DMS79 treated with DMSO at 0.1 percent for 48 hours (cell line): ENCODE measurements around the gene BMI1.
"Not testable (repeated sequence)": the region's sequence is repeated elsewhere in the genome, so short reads cannot be mapped to it uniquely, and the experiment has no call there.

Experiments used
- DNase-seq: peaks from one replicate; lab custom pipeline; 2025; lab: John Stamatoyannopoulos, UW

BMI1 gene

DNA sequence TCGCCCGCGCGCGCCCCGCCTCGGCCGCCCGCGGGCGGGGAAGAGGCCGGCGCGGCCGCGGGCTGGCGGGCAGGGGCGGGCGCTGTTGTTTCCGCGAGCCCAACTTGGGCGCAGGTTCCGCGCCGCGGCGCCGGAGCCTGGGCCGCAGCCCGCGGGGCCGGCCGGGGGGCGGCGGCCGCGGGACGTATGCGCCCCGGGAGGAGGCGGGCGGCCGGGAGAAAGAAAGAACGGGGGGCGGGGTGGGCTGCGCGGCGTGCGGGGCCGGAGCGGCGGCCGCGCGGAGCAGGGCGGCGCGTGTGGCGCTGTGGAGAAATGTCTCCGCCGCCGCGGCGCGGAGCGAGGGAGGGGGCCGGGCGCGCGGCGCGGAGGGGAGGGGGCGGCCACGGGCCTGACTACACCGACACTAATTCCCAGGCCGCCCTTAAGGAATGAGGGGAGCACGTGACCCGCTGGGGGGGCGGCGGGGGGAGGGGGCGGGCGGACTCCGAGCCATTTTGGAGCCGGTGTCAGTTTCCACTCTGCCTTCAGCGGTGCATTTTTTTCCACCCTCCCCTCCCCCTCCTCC is at the start of gene BMI1:
BMI1 (plus strand) TSS at position 509 of the 565 bp plus-strand sequence. CDS start 5,351 bp downstream, outside the sequence.
- DNase-seq, result peak; percentile 39

DNA sequence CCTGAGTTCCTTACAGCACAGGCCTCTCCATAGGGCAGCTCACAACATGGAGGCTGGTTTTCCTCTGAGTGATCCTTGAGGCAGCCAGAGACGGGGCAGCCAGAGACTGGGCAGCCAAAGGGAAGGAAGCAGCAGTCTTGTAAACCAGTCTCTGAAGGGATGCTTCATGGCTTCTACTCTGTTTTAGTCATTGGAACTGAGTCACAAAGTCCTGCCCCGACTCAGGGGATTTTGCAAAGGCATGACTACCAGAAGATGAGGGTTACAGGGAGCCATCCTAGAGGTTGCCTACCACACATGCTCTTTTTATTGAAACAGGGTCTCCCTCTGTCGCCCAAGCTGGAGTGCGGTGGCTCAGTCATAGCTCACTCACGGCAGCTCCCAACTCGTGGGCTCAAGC is 49.1 kb upstream of the BMI1 start:
- no peak for DNase-seq

DNA sequence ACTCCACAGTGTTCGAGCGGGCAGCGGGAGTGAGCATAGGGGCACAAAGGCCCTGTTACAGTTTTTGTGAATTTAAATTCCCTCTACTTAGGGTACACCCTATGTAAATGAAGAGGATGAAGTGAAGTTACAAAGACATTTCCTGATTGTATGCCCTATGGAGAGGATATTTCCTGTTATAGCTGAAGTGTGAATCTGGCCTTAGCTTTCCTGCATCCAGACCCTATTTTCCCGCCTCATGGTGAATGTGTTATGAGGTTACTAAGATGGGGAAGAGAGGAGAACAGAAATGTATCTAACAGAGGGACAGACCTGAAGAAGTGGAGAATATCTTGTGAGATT is 42.5 kb upstream of the BMI1 start:
- no peak for DNase-seq

DNA sequence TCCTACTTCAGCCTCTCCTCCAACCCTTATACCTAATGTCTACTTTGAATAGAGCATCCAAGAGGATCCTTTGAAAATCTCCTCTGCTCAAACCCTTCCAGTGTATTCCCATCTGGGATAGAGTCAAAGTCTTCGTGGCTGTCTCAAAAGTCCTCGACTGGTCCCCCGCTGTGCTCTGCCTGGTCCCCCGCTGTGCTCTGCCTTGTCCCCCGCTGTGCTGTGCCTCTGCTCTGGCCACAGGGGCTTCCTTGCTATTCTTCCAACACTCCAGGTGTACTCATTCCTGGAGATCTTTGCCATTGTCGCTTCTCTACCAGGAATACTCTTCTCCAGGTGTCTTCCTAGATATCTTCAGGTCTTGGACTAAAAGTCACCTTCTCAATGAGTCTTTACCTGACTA is 40.8 kb upstream of the BMI1 start:
- DNase-seq, result no peak

DNA sequence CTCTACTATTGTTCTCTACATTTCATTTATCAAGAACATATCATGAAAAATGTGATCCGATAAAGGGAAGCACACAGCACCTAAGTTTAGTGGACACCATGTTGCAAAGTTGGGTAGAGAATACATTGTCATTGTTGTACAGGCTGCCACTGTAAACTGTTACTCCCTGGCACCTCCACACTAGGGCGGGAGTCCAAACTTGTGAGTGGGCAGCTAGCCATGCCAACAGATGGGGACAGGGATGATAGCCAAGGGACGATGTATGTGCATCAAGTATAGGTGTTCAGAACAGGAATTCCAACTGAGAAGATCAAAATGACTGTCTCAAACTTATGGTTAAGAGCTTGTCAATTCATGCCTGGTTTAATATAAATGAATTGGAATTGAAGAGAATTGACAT is 35.8 kb upstream of the BMI1 start:
- DNase-seq, result no peak

DNA sequence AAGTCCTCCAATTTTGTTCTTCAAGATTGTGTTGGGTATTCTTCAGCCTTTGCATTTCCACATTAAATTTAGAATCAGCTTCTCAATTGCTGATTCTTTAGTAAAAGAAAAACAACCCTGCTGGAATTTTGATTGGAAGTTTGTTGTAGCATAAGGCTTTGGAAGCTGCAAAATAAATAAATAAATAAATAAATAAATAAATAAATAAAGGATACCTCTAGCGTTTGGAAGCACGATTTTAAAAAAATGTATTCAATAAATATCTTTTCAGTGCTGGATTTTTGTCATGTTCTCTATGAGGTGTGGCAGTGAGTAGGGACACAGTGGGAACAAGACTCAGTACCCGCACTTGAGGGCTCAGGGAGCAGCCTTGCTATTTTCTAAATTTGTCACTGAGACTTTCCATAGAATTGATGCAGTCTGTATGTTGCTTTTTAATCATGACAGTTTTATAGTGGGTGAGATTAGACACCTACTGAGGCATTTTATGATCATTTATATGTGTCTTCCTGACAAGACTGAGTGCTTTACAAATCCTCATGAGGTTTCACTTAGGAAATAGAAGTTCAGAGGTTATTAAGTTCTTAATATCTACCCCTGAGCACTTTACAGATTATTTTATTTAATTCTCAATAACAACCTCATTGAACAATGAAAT is 27.0 kb upstream of the BMI1 start:
- no peak for DNase-seq

DNA sequence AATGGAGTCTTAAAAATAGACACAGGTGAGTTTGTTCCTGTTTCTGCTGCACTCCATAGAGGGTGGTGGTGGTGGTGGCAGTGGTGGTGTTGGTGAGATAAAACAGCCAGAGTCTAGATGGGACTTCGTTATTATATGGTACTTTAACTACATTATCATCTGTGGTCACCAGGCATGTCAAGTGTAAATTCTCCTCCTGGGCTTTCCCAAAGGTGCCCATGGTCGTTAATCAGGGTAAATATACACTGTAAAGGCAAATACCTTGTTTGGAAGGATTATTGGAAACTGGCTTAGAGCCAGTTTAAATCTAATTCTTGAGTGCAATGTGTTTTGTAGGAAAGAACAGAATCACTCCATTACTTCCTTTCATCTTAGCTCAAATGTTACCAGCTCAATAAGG is 26.2 kb upstream of the BMI1 start:
- DNase-seq, result peak; percentile 9

DNA sequence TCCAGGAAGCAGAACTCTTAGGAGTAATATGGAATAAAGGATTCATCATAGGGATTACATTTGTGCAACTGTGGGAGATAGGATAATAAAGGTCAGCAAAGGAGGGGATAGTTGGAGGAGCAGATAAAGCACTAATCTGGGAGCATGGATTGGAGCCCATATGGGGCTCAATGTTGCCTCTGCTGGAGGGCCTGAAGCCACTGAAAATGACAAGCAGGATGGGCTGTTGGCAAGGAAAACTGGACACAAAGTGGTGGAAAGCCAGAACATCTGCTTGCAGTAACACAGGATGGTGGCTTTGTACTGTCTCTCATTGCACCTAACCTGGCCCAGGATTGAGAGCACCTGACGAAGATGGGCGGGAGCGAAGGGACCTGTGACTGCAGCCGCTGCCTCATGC is 19.7 kb upstream of the BMI1 start:
- DNase-seq, result no peak

DNA sequence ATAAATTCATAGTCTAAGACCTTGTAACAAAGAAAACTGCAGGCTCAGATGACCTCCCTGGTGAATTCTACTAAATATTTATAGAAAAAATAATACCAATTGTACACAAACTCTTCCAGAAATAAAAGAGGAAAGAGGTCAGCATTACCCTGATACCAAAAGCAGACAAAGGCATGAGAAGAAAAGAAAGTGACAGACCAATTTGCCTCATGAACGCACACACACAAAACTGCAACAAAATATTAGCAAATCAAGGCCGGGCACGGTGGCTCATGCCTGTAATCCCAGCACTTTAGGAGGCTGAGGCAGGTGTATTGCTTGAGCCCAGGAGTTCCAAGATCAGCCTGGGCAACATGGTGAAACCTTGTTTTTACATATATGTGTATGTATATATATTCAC is 17.4 kb upstream of the BMI1 start:
- DNase-seq, result no peak

DNA sequence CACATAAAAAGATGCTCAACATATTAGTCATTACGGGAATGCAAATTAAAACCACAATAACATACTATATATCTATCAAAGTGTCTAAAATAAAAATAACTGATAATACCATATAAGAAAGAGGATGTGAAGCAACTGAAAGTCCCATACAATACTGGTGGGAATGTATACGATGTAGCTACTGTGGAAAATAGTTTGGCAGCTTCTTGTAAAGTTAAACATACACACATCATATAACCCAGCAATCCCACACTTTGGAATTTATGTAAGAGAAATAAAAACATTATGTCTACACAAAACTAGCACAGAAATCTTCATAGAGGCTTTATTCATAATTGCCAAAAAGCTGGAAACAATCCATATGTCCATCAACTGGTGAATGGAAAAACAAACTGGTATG is 15.2 kb upstream of the BMI1 start:
- DNase-seq, result no peak

DNA sequence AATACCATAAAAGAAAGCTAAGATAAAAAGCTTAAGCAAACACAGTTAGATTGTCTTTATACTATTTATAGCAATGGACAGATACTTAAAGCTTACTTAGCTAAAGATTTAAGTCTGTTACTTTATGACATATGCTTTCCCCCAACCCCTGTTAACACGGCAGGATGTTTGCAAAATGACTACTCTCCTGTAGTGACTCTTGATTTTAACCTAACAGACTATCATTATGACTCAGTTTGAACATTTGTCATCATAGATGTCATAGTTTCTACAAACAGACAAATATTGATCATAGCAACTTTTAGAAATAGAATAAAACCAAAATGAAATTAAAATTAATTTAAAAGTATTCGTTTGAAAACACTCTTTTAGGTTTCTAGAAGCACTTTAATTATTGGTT is 12.5 kb upstream of the BMI1 start:
- no peak for DNase-seq

DNA sequence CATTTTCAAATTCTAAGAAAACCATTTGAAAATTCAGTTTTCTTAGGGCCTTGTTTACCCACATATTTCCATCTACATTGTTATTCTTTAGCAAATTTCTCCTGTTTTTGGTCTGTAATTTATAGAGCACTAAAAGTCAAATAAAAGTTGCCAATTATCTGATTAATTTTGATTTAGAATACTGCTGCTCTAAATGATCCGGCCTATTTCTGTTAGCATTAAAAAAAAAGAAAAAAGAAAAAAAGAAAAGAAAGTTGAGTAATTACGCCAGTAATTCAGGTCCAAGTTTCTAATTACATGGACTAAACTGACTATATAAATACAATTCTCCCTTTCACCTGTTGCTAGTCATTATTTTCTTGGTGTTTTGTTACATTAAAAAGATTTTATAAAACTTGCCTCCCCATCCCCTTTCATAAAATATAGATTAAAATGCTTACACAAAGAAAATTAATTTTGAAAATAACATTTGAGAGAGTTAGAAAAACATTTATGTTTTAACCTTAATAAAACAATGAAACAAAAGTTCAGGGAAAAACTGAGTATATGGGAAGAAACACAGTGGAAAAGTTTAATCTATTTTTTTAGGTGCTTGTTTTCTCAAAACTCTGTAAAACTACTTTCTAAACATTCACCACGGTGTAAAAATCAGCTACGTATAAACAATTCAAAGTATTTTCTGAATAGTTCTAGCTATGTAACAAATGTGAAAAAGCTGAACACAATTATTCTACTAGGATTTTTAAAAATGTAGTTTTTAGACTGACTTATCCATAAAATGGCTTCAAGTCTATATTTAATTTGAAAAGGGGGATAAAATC is 11.5 kb upstream of the BMI1 start:
- no peak for DNase-seq

DNA sequence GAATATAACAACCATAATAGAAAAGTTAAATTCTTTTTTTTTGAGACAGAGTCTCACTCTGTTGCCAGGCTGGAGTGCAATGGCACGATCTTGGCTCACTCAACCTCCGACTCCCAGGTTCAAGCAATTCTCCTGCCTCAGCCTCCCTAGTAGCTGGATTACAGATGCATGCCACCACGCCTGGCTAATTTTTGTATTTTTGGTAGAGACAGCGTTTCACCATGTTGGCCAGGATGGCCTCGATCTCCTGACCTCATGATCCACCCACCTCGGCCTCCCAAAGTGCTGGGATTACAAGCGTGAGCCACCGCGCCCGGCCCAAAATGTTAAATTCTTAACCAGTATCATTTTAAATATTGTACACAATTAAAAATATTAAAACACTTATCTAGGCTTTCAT is 10.9 kb upstream of the BMI1 start:
- not testable (repeated sequence) for DNase-seq

DNA sequence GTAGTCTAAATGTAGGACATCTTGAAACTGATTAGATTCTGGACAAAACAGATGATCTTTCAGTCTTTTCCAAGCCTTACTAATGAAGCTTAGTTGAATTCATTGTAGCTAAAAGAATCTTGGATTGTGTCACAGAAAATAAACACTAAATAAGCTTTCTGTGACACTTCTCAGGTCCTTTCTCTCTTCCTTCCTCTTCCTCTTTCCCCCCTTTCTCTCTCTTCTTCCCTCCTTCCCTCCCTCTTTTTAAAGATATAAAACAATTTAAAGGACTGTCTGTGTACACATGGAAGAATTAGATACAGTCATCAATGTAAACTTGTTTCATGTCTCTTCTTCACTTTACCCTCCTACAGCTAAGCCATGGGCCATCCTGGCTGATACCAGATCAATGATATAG is 10.0 kb upstream of the BMI1 start:
- DNase-seq, result no peak

DNA sequence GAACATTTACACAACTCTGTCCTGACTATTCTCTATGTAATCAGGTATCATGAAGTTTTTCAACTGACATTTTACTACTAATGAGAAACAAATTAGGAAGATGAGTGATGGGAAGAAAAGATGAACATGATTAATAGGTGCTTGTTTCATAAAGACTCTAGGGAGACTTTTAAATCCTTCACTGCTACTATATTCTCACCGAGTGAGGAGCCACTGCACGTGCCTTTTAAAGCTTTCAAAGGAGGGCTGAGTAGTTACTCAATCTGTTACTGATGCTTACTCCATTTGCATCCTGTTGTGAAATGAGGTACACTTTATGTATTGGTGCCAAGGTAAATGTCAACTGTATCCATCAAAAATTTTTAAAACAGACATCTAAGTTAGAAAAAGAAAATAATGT is 6.0 kb upstream of the BMI1 start:
- DNase-seq, result no peak

DNA sequence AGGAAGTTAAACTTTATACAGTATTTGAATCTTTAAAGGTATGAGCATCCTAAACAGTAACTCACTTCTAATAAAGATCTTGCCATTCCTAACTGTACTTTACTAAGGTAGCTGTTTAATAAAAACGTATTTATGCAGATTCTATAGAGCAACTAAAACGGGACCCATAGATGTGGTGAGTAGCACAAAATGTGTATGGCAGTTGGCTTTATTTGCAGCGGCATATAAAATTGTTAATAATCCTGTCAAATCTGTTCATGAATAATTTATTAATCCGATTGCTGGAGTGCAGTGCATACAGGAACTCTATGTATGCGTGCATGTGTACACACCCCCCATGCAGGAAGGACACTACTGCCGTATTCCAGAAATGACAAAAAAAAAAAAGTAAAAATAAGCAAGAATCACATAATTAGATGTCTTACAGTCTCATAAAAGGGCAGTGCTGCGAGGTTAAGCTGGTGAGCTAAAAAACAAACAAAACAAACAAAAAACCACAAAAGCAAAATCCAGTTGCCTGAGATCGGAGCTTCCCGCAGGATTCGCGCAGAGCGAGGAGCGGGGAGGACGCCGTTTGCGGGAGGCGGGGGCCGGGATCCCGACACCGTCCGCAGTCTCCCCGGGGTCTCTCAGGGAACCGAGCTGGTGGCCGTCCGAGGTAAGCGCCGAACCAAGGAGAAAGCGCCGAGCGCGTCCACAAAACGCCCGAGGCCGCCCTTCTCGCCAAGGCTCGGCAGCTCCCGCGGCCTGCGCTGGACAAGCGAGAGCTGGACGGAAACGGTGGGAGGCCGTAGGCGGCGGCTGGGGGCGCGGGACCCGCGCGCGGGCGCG is 5.2 kb upstream of the BMI1 start:
- no peak for DNase-seq

DNA sequence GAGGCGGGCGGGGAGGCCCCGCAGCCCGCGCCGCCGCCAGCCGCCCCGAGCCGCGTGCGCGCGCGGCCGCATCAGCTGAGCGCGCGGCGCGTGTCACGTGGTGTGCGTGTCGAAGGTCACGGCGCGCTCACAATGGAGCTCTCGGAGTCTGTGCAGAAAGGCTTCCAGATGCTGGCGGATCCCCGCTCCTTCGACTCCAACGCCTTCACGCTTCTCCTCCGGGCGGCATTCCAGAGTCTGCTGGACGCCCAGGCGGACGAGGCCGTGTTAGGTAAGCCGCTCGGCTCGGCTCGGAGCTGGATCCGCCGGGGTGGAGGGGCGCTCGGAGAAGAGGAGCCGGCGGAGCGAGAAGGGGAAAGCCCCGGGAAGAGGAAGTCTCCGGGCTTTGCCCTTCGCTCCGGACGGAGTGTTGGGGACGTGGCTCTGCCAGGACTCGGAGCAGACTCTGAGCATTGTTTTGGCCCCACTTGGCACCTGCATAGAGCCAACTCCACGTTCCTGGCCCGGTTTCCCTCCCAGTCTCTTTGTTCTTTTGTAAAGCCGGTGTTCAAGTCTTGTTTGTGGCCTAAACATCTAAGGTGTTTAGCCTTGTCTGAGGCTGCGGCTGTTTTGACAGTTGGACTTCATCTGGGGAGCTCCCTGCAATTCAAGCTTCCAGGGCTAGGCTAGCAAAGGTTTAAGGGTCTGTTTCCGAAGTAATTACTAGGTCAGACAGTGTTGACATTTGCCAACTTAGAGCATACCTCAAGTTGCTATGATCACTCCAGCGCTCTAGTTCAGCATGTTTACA is 4.4 kb upstream of the BMI1 start, which contains the start of gene COMMD3:
COMMD3 (plus strand) TSS at position 103 of the 790 bp plus-strand sequence; CDS start at position 133, 30 bp downstream.
- DNase-seq, result peak; percentile 25

DNA sequence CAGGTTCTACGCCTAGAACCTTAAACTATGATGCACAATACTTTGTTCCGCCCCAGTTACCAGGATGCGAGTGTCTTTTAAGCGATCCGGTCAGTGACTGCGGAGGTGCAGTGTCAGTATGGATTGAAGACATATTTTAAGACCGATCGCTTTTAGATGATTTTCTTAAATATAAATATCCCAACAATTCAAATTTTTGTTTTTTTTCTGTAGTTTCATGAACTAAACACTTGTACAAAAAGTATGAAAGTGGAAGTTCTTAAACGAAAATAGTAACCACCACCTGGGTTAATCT is 3.9 kb upstream of the BMI1 start:
- DNase-seq, result no peak

DNA sequence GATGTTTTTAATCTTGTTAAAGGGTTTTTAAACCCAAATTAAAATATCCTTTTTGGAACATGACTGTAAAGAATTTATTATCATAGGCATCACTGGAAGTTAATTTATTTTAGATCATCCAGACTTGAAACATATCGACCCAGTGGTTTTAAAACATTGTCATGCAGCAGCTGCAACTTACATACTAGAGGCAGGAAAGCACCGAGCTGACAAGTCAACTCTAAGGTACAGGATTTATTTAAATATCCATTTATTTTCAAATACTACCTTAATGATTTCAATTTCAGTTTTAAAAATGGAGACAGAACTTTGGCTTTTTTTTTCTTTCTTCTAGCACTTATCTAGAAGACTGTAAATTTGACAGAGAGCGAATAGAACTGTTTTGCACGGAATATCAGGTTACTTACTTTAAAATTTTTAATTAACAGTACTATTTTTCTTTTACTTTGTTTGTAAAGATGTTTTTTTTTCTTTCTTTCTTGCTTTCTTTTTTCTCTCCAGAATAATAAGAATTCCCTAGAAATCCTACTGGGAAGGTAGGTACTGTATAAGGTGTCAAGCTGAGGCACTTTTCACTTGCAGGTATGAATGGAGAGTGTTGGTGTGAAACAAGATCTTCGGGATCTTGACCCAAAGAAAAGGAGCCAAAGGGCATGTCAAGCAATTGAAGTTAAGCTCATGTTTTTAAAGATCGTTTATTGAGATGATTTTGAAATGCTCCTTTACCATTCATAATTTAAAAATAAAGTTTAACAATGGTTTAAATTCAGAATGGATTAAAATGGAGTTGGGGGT is 2.9 kb upstream of the BMI1 start:
- no peak for DNase-seq

DNA sequence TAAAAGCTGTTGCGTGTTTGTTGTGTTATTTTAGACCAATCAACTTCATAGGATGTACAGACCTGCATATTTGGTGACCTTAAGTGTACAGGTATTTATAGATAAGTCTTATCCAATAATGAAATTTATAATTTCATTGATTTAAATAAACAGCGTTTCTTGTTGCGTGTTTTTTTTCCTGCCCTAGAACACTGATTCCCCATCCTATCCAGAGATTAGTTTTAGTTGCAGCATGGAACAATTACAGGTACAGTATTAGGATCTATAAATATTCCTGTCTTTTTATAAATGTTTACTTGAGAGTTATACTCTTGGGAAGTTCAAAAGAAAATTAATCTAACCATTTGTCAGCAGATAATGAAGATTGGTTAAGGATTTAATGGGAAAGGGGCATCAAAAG is 2.1 kb upstream of the BMI1 start:
- no peak for DNase-seq

DNA sequence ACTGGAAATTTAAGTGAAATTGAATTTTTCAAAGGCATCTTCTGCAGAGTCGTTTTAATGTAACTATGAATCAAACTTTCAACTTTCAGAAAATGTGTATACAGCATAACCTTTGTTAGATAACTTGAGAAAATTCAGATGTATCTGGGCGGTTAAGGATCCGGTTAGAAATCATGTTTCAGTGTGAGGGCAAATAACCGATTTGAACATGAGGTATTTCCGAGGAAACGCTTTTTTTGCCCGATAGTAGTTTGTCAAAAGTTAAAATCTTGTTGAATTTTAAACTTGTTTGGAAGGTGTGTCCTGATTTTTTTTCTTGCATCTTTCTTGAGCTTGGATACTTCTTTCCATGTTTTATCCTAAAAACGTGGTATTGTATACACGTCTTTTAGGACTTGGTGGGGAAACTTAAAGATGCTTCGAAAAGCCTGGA is 1.3 kb upstream of the BMI1 start:
- no peak for DNase-seq
